HL-60 (cell line): ENCODE data around the gene FBLIM1.

Source experiments
- DNase-seq, 2 experiments: peaks; one replicate each; pipeline ENCODE4 v3.0.0-alpha.2; 2010 to 2020; ENCODE audit warnings: low read depth in 1 of 2, low spot score in 1 of 2
- H3K27ac ChIP-seq: fragments of 250-450 bp; sonication (Bioruptor Pico); replicated peaks from 2 replicates; pipeline ENCODE4 v1.5.1; 2020; ENCODE audit warnings: mild to moderate bottlenecking, moderate library complexity
- H3K27me3 ChIP-seq: fragments of 250-450 bp; sonication (Bioruptor Pico); 2 replicates; pipeline ENCODE4 v1.5.1; 2021; ENCODE audit warnings: mild to moderate bottlenecking, moderate library complexity; ENCODE audit not compliant: insufficient read depth, poor library complexity, severe bottlenecking
- H3K4me3 ChIP-seq: replicated peaks from 2 replicates; pipeline ENCODE4 v1.5.1; 2011; ENCODE audit warnings: mild to moderate bottlenecking, control low read depth, low read length; ENCODE audit not compliant: insufficient read depth
- GABPA ChIP-seq: IDR thresholded peaks from 2 replicates; pipeline ENCODE4 v1.6.1; 2012; ENCODE audit warnings: low read depth
- POLR2AphosphoS5 ChIP-seq: IDR thresholded peaks from 2 replicates; pipeline ENCODE4 v1.6.1; 2012; ENCODE audit warnings: low read depth
- SPI1 ChIP-seq: IDR thresholded peaks from 2 replicates; pipeline ENCODE4 v1.6.1; 2012; ENCODE audit warnings: low read depth, mild to moderate bottlenecking, borderline replicate concordance
- TF ChIP-seq, protein P1 (sequence below): IDR thresholded peaks from one replicate; pipeline ENCODE4 v1.5.1; 2011; ENCODE audit warnings: low read length, control low read depth, inconsistent platforms; ENCODE audit not compliant: insufficient read depth
- TF ChIP-seq, protein P2 (sequence below): IDR thresholded peaks from 2 replicates; pipeline ENCODE4 v1.6.1; 2012; ENCODE audit warnings: low read depth; ENCODE audit not compliant: insufficient replicate concordance

The FBLIM1 gene

DNA sequence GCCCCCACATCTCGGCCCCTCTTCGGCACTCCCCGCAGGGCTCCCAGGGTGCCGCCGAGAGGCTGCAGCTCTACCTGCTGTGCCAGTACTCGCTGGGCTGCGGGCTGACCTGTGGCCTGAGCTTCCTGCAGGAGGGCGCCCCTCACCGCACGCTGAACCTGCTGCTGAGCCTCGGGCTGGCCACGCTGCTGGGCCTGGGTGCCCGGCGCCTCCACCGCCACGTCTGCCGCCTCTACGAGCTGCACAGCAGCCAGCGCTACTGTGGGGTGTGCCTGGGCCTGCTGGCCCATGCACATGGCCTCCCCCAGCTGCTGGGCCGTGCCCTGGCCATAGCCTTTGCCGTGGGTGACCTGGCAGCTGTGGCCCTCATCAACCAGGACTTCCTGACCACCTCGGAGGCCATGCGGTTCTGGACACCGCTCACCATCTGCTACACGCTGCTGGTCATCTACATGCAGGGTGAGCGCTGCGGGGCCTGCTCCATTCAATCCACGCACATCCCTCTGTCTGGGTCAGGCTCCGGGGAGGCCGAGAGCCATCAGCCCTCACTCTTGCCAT, 14.4 kb upstream of the FBLIM1 start:
- Histone ChIP-seq H3K4me3 (no peak overlapping the region), H3K27ac (no peak overlapping the region)

DNA sequence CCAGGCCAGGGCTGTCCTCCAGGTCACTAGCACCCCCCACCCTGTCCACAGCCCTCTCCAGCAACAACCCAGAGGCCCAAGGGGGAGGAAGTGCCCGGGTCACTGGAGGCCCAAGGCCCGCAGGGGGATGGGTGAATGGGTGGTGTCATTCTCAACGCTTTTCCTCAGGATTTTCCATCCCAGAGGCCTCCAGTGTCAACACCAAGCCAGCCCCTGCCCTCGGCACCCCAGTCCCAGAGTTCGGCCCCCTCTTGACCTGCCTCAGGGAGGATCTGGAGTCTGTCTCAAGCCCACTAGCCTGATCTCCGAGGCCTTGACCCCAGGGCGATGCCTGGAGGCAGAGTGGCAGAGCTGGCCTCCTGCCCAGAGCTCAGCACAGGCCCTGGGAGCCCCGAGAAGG, 11.2 kb upstream of the FBLIM1 start:
- H3K27ac ChIP-seq = no peak overlapping the region
- no peak for DNase-seq

More for the DNA sequence above, 14.4 kb upstream of the FBLIM1 start:
- H3K27me3 ChIP-seq = no peaks in the 10 kb centered on the region
- no peak for TF ChIP-seq GABPA
- TF ChIP-seq SPI1 = no peak
- TF ChIP-seq, protein P1, sequence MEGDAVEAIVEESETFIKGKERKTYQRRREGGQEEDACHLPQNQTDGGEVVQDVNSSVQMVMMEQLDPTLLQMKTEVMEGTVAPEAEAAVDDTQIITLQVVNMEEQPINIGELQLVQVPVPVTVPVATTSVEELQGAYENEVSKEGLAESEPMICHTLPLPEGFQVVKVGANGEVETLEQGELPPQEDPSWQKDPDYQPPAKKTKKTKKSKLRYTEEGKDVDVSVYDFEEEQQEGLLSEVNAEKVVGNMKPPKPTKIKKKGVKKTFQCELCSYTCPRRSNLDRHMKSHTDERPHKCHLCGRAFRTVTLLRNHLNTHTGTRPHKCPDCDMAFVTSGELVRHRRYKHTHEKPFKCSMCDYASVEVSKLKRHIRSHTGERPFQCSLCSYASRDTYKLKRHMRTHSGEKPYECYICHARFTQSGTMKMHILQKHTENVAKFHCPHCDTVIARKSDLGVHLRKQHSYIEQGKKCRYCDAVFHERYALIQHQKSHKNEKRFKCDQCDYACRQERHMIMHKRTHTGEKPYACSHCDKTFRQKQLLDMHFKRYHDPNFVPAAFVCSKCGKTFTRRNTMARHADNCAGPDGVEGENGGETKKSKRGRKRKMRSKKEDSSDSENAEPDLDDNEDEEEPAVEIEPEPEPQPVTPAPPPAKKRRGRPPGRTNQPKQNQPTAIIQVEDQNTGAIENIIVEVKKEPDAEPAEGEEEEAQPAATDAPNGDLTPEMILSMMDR = no peak
- no peak for TF ChIP-seq POLR2AphosphoS5
- TF ChIP-seq, protein P2, sequence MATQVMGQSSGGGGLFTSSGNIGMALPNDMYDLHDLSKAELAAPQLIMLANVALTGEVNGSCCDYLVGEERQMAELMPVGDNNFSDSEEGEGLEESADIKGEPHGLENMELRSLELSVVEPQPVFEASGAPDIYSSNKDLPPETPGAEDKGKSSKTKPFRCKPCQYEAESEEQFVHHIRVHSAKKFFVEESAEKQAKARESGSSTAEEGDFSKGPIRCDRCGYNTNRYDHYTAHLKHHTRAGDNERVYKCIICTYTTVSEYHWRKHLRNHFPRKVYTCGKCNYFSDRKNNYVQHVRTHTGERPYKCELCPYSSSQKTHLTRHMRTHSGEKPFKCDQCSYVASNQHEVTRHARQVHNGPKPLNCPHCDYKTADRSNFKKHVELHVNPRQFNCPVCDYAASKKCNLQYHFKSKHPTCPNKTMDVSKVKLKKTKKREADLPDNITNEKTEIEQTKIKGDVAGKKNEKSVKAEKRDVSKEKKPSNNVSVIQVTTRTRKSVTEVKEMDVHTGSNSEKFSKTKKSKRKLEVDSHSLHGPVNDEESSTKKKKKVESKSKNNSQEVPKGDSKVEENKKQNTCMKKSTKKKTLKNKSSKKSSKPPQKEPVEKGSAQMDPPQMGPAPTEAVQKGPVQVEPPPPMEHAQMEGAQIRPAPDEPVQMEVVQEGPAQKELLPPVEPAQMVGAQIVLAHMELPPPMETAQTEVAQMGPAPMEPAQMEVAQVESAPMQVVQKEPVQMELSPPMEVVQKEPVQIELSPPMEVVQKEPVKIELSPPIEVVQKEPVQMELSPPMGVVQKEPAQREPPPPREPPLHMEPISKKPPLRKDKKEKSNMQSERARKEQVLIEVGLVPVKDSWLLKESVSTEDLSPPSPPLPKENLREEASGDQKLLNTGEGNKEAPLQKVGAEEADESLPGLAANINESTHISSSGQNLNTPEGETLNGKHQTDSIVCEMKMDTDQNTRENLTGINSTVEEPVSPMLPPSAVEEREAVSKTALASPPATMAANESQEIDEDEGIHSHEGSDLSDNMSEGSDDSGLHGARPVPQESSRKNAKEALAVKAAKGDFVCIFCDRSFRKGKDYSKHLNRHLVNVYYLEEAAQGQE = no peak
- no peak for DNase-seq

DNA sequence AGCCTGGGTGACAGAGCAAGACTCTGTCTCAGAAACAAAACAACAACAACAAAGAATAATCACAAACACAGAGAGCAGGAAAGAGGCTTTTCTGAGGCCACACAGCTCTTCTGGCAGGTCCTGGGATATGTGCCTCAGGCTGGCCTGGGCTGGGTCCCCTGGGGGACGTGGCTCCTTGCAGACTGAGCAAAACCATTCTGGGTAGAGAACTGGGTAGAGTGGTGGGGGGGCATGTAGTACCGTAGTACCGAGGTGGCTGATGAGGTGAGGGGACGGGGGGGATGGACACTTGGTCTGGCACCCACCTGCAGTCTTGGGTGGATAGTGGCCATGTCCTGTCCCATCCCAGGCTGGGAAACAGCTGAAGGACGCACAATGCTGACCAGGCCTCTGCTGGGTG, 10.3 kb upstream of the FBLIM1 start:
- Histone ChIP-seq H3K27me3 (no peaks in the 10 kb centered on the region), H3K27ac (no peak overlapping the region), H3K4me3 (no peak overlapping the region)
- DNase-seq = no peak
- TF ChIP-seq, protein P2 = no peak
- TF ChIP-seq, protein P1 = no peak
- TF ChIP-seq SPI1 = no peak
- no peak for TF ChIP-seq POLR2AphosphoS5
- no peak for TF ChIP-seq GABPA

More for the DNA sequence above, 11.2 kb upstream of the FBLIM1 start:
- no peaks in the 10 kb centered on the region for H3K27me3 ChIP-seq
- H3K4me3 ChIP-seq = no peak overlapping the region
- TF ChIP-seq, protein P1 = no peak
- TF ChIP-seq GABPA = no peak
- no peak for TF ChIP-seq POLR2AphosphoS5
- TF ChIP-seq, protein P2 = no peak
- TF ChIP-seq SPI1 = no peak
